SU-DHL-6 (cell line): Measurements from ENCODE around the gene OR2V1.
"Not testable (repeated sequence)": the region's sequence is repeated elsewhere in the genome, so short reads cannot be mapped to it uniquely, and the experiment has no call there.

Experiments
- H2AFZ ChIP-seq: fragments of 200-600 bp; sonication (generic); 2 replicates; pipeline ENCODE4 v1.6.1; 2014; ENCODE audit warnings: low read depth, mild to moderate bottlenecking, moderate library complexity, mixed read lengths, antibody characterized with exemption, low read length; ENCODE audit not compliant: severe bottlenecking
- H3F3A ChIP-seq: fragments of 200-600 bp; shearing (Covaris generic); 2 replicates; pipeline ENCODE4 v1.6.0; 2016; ENCODE audit warnings: antibody characterized with exemption, mild to moderate bottlenecking; ENCODE audit not compliant: insufficient read depth
- H3K27ac ChIP-seq: fragments of 200-600 bp; sonication (generic); 2 replicates; pipeline ENCODE4 v1.5.1; 2016; ENCODE audit warnings: low read depth, mild to moderate bottlenecking, low read length, moderate library complexity, mixed read lengths
- H3K27me3 ChIP-seq: fragments of 200-600 bp; sonication (generic), shearing (Covaris generic); 2 replicates; pipeline ENCODE4 v1.6.0; 2014; ENCODE audit warnings: mild to moderate bottlenecking, low read length
- H3K36me3 ChIP-seq: fragments of 200-600 bp; sonication (generic); 2 replicates; pipeline ENCODE4 v1.6.1; 2014; ENCODE audit warnings: mild to moderate bottlenecking, low read length, mixed read lengths
- H3K4me2 ChIP-seq: fragments of 300-600, 200-600 bp; shearing (Covaris generic), sonication (generic); 2 replicates; pipeline ENCODE4 v1.6.0; 2014; ENCODE audit warnings: low read length, low read depth, mild to moderate bottlenecking; ENCODE audit not compliant: poor library complexity, severe bottlenecking
- H3K4me3 ChIP-seq: fragments of 200-600 bp; sonication (generic); 2 replicates; pipeline ENCODE4 v1.5.1; 2014; ENCODE audit warnings: antibody characterized with exemption, low read length, mild to moderate bottlenecking, mixed read lengths; ENCODE audit not compliant: insufficient read depth, poor library complexity, severe bottlenecking
- H3K79me2 ChIP-seq: fragments of 200-600 bp; sonication (generic); 2 replicates; pipeline ENCODE4 v1.6.1; 2014; ENCODE audit warnings: mild to moderate bottlenecking, low read length, moderate library complexity; ENCODE audit not compliant: insufficient read depth
- H3K9ac ChIP-seq: fragments of 200-600 bp; sonication (generic); 2 replicates; pipeline ENCODE4 v1.7.0; 2014; ENCODE audit warnings: mild to moderate bottlenecking, low read length
- H3K9me2 ChIP-seq: fragments of 200-600 bp; sonication (generic); replicated peaks from 2 replicates; pipeline ENCODE4 v1.6.1; 2014; ENCODE audit warnings: low read length; ENCODE audit not compliant: insufficient read depth
- H3K9me3 ChIP-seq: fragments of 200-600 bp; sonication (generic); 2 replicates; pipeline ENCODE4 v1.6.1; 2014; ENCODE audit warnings: low read length, mixed read lengths; ENCODE audit not compliant: insufficient read depth
- H4K20me1 ChIP-seq: fragments of 200-600 bp; sonication (generic); 2 replicates; pipeline ENCODE4 v1.6.1; 2014; ENCODE audit warnings: low read depth, mild to moderate bottlenecking, antibody characterized with exemption, low read length, moderate library complexity, mixed read lengths
- CTCF ChIP-seq: fragments of 200-600 bp; sonication (generic); IDR thresholded peaks from one replicate; pipeline ENCODE4 v1.5.1; 2017; ENCODE audit warnings: antibody characterized with exemption, mild to moderate bottlenecking, low read length, moderate library complexity; ENCODE audit not compliant: insufficient read depth, poor library complexity, severe bottlenecking
- EZH2phosphoT487 ChIP-seq: fragments of 200-600 bp; sonication (generic), shearing (Covaris generic); conservative IDR thresholded peaks from 2 replicates; pipeline ENCODE4 v1.6.1; 2018; ENCODE audit warnings: mild to moderate bottlenecking, antibody characterized with exemption, low read length, moderate library complexity, mixed read lengths

The OR2V1 gene

GRCh38 chr5:181170996-181171395, 40.0 kb upstream of the OR2V1 start:
- H3K4me3 ChIP-seq: no peak overlapping the region
- H3K27ac ChIP-seq: no peak overlapping the region
- H3K27me3 ChIP-seq: no peaks in the 10 kb centered on the region
- no peaks in the 10 kb centered on the region for H3K9me3 ChIP-seq
- TF ChIP-seq CTCF (no peak), EZH2phosphoT487 (no peak)
- no peak overlapping the region for H3K4me2 ChIP-seq
- no peak overlapping the region for H3K9ac ChIP-seq
- no peaks in the 10 kb centered on the region for H3K9me2 ChIP-seq
- no peaks in the 10 kb centered on the region for H4K20me1 ChIP-seq
- 0 out of 2 replicates have a peak, but pooled peaks cover 8% of the 10 kb centered on the region for H3F3A ChIP-seq
- no peaks in the 10 kb centered on the region for H3K79me2 ChIP-seq
- no peak overlapping the region for H2AFZ ChIP-seq
- no peaks in the 10 kb centered on the region for H3K36me3 ChIP-seq

- Histone ChIP-seq H3K9ac (no peak overlapping the region), H3K36me3 (no peaks in the 10 kb centered on the region), H3K79me2 (no peaks in the 10 kb centered on the region), H2AFZ (no peak overlapping the region), H3K9me2 (no peaks in the 10 kb centered on the region), H3K9me3 (no peaks in the 10 kb centered on the region), H3F3A (0 out of 2 replicates have a peak, but pooled peaks cover 8% of the 10 kb centered on the region), H3K27me3 (no peaks in the 10 kb centered on the region), H4K20me1 (no peaks in the 10 kb centered on the region), H3K27ac (no peak overlapping the region), H3K4me3 (no peak overlapping the region), H3K4me2 (no peak overlapping the region)
- no peak for TF ChIP-seq EZH2phosphoT487
Measured at GRCh38 chr5:181170237-181170825, 39.4 kb upstream of the OR2V1 start.

GRCh38 chr5:181169459-181170236, 38.7 kb upstream of the OR2V1 start:
- H3K9ac ChIP-seq, H3F3A ChIP-seq, H3K79me2 ChIP-seq, H3K4me2 ChIP-seq, H4K20me1 ChIP-seq, H3K4me3 ChIP-seq, H3K9me3 ChIP-seq, H3K36me3 ChIP-seq, H3K27me3 ChIP-seq, H3K27ac ChIP-seq, H3K9me2 ChIP-seq, H2AFZ ChIP-seq: not testable (repeated sequence)

- Histone ChIP-seq H3K27me3 (no peaks in the 10 kb centered on the region), H3K36me3 (no peaks in the 10 kb centered on the region), H3K4me3 (no peak overlapping the region), H4K20me1 (no peaks in the 10 kb centered on the region), H3K4me2 (no peak overlapping the region), H3K9me2 (no peaks in the 10 kb centered on the region), H3K79me2 (no peaks in the 10 kb centered on the region), H3K9ac (no peak overlapping the region), H2AFZ (no peak overlapping the region), H3F3A (0 out of 2 replicates have a peak, but pooled peaks cover 8% of the 10 kb centered on the region), H3K9me3 (no peaks in the 10 kb centered on the region), H3K27ac (no peak overlapping the region)
- TF ChIP-seq CTCF (no peak), EZH2phosphoT487 (no peak)
Measured at GRCh38 chr5:181168595-181169118, 37.7 kb upstream of the OR2V1 start.
